22Rv1 (cell line): ENCODE measurements around the gene CNPY1.

Experiments
- ZFX ChIP-seq: fragments of 450-650 bp; IDR thresholded peaks from 2 replicates; pipeline ENCODE4 v1.6.1; 2017; ENCODE audit warnings: antibody characterized with exemption, borderline replicate concordance
- TF ChIP-seq, protein P1 (sequence below): fragments of 450-650 bp; IDR thresholded peaks from 2 replicates; pipeline ENCODE4 v1.5.1; 2017; ENCODE audit warnings: mild to moderate bottlenecking

DNA sequence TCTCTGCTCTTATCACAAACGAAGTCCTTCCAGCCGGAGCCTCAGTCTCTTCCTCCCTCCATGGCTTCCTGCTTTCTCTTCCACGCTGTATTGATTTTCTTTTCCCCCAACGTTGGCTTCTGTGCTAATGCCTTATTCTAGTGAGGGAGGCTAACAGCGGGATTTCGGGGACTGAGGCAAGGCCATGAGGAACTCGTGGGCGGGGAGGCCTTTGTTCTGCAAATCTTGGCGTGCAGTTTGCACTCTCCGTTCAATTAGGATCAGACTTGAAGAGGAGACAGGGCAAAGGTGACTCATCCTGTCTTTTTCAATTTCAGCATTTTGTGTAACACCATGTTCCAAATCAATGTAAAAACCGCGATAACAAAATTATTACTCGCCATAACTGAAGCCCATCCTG lies 63.1 kb downstream of the CNPY1 start:
- TF ChIP-seq, protein P1, sequence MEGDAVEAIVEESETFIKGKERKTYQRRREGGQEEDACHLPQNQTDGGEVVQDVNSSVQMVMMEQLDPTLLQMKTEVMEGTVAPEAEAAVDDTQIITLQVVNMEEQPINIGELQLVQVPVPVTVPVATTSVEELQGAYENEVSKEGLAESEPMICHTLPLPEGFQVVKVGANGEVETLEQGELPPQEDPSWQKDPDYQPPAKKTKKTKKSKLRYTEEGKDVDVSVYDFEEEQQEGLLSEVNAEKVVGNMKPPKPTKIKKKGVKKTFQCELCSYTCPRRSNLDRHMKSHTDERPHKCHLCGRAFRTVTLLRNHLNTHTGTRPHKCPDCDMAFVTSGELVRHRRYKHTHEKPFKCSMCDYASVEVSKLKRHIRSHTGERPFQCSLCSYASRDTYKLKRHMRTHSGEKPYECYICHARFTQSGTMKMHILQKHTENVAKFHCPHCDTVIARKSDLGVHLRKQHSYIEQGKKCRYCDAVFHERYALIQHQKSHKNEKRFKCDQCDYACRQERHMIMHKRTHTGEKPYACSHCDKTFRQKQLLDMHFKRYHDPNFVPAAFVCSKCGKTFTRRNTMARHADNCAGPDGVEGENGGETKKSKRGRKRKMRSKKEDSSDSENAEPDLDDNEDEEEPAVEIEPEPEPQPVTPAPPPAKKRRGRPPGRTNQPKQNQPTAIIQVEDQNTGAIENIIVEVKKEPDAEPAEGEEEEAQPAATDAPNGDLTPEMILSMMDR, result no peak
- TF ChIP-seq ZFX, result no peak
